Right lobe of liver (tissue), 6 donors: ENCODE data around the gene PCSK4. TPM values are rescaled to one million over a fixed set of nuclear protein-coding genes. Genes with fewer than 3 reads are reported as not detected.

ENCODE experiments used
- ATAC-seq, 4 donors: fragments of 200-7000 bp; cut with Tn5 transposase; one replicate each; pipeline ENCODE4 v1.9.1; 2020; ENCODE audit warnings: mild to moderate bottlenecking in 4 of 4, moderate library complexity in 4 of 4
- DNase-seq, 3 donors: peaks; one replicate each; pipeline ENCODE4 v3.0.0-alpha.2; 2020
- H3K27ac ChIP-seq, 3 donors: fragments of 200-600 bp; one replicate each; pipeline ENCODE4 v1.8.0; 2022
- H3K27me3 ChIP-seq, 2 donors: fragments of 200-600 bp; one replicate each; pipeline ENCODE4 v1.8.0; 2022
- H3K36me3 ChIP-seq, 4 donors: fragments of 200-600 bp; sonication (generic) in 1 of 4; one replicate each; pipeline versions ENCODE4 v1.5.1 to v1.8.0; 2017 to 2022; ENCODE audit warnings: control low read depth in 1 of 4
- H3K4me1 ChIP-seq, 4 donors: fragments of 200-600 bp; sonication (generic) in 1 of 4; one replicate each; pipeline versions ENCODE4 v1.5.1 to v1.8.0; 2017 to 2022; ENCODE audit warnings: control low read depth in 1 of 4
- H3K4me3 ChIP-seq, 3 donors: fragments of 200-600 bp; one replicate each; pipeline ENCODE4 v1.8.0; 2022
- H3K9me3 ChIP-seq, 4 donors: fragments of 200-600 bp; sonication (generic) in 1 of 4; one replicate each; pipeline versions ENCODE4 v1.5.1 to v1.8.0; 2017 to 2022; ENCODE audit warnings: control low read depth in 1 of 4
- POLR2A ChIP-seq: fragments of 450-650 bp; IDR thresholded peaks from one replicate; pipeline ENCODE4 v1.6.1; 2017; ENCODE audit warnings: antibody characterized with exemption, mild to moderate bottlenecking
- WGBS: methylation state at CpG from one replicate; pipeline ENCODE4 v1.1.6; 2018; ENCODE audit warnings: low coverage, low lambda C conversion rate; ENCODE audit not compliant: insufficient coverage; ENCODE audit errors: missing lambda C conversion rate; 5-methylcytosine and 5-hydroxymethylcytosine counted together
- intact Hi-C, 2 donors: fragments of 100-400 bp; cut with DNase I; formaldehyde crosslinking; loops; one replicate each; pipeline versions ENCODE4 v1.11.2 to v1.14.1; 2022
- total RNA-seq, 6 experiments: library from RNA; depleted of rRNA in 2 of 6; stranded (reverse); fragments of >200 nt in 2 of 6; fragmentation: NEBNext Ultra II Directional in 3 of 6; extraction: Animal tissue kit (Norgen Biotek cat#: 25700) in 3 of 6; gene quantifications; one replicate each; pipeline versions ENCODE4 v1.1.0 to v1.2.4, GENCODE V29; 2016 to 2023
- TF ChIP-seq, protein P1 (sequence below), 4 donors: fragments of 200-600 bp in 3 of 4; fragments of 450-650 bp in 1 of 4; IDR thresholded peaks; one replicate each; pipeline versions ENCODE4 v1.5.1 to v1.8.0; 2016 to 2022; ENCODE audit warnings: antibody characterized with exemption in 4 of 4, mild to moderate bottlenecking in 2 of 4
- donor health status: DM: no; HTN: yes; CAD: no.
- donor health status: DM: no; HTN: no; CAD: no.
- donor health status: DM: no; HTN: no; CAD: no.
- donor health status: DM: no; HTN: yes; CAD: no.
- donor health status: DM: no; HTN: yes; CAD: no.

Gene PCSK4
- total RNA-seq, 6 experiments from 2014 or later: 2.0 to 8.0 (median 3.6) TPM

DNA sequence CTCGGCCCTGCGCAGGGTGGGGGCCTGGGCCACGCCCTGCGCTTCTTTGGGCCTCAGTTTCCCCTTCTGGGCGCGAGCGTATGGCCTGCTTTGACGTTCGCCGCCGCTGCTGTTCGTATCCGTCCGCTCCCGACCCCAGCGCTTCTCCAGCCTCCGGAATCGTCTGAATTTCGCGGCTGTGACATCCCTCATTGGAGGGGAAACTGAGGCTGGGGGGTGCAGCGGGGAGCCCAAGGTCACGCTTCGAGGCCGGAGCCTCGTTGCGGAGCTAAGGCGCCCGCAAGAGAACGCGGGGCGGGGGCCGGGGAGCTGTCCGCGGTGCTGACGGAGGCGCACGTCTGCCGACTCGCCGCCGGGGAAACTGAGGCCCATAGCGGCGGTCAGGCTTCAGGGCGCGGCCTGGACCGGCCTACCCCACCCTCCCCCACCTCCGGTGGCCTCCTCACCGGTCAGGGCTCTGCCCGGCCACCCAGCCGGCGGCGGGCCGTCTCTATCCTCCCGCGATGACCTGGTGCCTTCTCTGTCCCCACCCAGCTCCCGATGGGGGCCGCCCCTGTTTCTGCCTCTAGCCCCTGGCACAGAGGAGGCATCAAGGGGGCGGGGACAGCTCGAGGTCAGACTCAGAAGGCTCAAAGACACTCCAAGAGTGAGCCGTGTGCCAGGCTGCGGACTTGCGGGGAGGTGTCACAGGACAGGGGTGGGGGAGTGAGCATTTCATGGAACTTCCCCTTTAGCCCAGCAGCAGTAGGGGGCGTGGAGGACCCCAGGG is 43.3 kb downstream of the PCSK4 start:
- peaks cover 13 to 25% of the 10 kb centered on the region in 2 donors for H3K27me3 ChIP-seq
- intact Hi-C loops: loop anchor here in 1 of 2 donors (10.0 kb wide), 1 partner anchor 68 kb away; the partner anchor contains the start of gene ADAMTSL5

DNA sequence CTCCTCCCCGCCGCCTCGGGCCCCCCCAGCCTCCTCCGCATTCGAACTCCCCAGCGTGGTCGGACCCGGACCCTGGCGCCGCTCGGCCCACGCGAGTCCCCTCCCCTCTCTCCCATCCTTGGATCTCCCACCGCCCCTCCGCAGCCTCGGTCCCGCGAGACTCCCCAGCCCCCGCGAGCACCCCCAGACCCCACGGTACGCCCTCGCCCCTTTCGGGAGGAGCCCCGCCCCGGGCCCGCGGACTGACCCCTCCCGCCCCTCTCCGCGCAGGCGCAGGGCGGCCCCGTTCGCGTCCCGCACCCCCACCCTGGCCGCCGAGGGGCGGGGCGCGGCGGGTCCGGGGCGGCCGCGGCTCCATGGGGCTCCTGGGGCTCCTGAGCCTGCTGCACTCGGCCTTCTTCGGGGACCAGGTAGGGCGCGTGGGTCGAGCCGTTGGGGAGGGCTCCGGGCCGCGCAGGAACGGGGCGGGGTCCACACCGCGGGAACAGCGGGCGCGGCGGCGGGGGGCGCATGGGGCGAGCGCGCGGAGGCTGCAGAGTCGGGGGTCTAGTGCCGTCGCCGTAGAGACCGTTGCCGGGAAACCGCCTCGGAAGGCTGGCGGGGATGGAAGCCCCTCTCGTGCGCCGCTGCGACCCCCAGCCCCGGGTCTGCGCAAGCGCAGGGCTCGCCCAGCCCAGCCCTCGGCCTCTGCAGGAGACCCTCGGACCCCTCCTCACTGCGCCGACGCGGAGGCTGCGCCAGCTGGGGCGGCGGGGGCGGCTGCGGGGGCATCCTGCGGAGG is 44.0 kb downstream of the PCSK4 start:
- no peak overlapping the region for H3K4me3 ChIP-seq
- peaks cover 0 to 13% (median 5%) of the 10 kb centered on the region in 4 donors for H3K36me3 ChIP-seq
- whole genome bisulfite sequencing: 0% methylated on average over 8 of the region's 99 CpGs
- intact Hi-C loops: loop anchor here in 1 of 2 donors (10.0 kb wide), 1 partner anchor 69 kb away; the partner anchor contains the start of gene ADAMTSL5
- H3K9me3 ChIP-seq: no peaks in the 10 kb centered on the region
- TF ChIP-seq, protein P1, sequence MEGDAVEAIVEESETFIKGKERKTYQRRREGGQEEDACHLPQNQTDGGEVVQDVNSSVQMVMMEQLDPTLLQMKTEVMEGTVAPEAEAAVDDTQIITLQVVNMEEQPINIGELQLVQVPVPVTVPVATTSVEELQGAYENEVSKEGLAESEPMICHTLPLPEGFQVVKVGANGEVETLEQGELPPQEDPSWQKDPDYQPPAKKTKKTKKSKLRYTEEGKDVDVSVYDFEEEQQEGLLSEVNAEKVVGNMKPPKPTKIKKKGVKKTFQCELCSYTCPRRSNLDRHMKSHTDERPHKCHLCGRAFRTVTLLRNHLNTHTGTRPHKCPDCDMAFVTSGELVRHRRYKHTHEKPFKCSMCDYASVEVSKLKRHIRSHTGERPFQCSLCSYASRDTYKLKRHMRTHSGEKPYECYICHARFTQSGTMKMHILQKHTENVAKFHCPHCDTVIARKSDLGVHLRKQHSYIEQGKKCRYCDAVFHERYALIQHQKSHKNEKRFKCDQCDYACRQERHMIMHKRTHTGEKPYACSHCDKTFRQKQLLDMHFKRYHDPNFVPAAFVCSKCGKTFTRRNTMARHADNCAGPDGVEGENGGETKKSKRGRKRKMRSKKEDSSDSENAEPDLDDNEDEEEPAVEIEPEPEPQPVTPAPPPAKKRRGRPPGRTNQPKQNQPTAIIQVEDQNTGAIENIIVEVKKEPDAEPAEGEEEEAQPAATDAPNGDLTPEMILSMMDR (IDR thresholded peaks at IDR 0.05): no peak
- TF ChIP-seq POLR2A: no peak
- H3K4me1 ChIP-seq: peaks cover 0 to 18% (median 0%) of the 10 kb centered on the region in 4 donors
- DNase-seq (peak in 1 of 3 donors; percentile 58), ATAC-seq (no peak)
- no peak overlapping the region for H3K27ac ChIP-seq
- H3K27me3 ChIP-seq: peaks cover 13 to 21% of the 10 kb centered on the region in 2 donors

More for the DNA sequence above, 43.3 kb downstream of the PCSK4 start:
- Histone ChIP-seq H3K4me1 (peaks cover 0 to 18% (median 0%) of the 10 kb centered on the region in 4 donors), H3K27ac (no peak overlapping the region), H3K36me3 (peaks cover 0 to 5% (median 1%) of the 10 kb centered on the region in 4 donors), H3K4me3 (no peak overlapping the region), H3K9me3 (no peaks in the 10 kb centered on the region)
- WGBS: 4% methylated on average over 8 of the region's 63 CpGs
- TF ChIP-seq, protein P1 (IDR thresholded peaks at IDR 0.05): no peak
- TF ChIP-seq POLR2A: no peak
- peak in 1 of 3 donors; percentile 49 for DNase-seq
- no peak for ATAC-seq

DNA sequence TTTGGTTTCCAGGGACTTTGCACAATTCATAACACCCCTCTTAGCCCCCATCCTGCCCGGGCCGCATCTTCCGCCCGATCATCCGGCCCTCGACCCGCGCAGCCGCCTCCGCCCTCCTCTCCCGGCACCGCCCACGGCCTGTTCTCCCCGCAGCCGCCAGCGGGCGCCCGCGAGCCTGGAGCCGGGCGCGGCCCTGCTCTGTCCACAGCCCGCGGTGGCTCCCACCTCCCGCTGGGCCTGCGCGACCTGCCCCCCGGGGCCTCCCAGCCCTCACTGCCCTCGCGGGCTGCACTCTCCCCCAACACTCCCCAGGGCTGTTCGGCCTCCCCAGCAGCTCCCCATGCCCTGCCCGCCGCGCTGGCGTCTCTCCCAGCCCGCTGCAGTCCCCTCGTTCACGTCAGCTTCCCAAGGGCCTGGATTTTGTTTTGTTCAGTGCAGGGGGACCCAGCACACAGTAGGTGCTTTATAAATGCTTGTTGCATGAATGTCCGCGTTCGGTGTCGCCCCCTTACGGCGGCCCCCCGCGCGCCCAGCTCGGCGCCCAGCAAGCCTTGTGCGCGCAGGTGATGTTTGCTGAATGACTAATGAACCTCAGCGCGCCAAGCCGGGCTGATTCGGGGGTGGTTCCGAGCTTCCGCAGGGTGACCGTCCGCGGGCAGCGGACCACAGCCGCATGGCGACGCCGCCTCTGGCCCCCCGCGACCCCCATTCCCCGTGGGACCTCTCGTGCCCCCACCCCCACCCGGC is 44.8 kb downstream of the PCSK4 start:
- no peak for TF ChIP-seq POLR2A
- TF ChIP-seq, protein P1 (IDR thresholded peaks at IDR 0.05): peak; percentile 89 to 97 (median 95)
- Histone ChIP-seq H3K27me3 (peaks cover 12 to 20% of the 10 kb centered on the region in 2 donors), H3K4me3 (peak overlapping the region in 1 of 3 donors; percentile 37), H3K36me3 (peaks cover 0 to 21% (median 11%) of the 10 kb centered on the region in 4 donors), H3K9me3 (no peaks in the 10 kb centered on the region), H3K27ac (no peak overlapping the region), H3K4me1 (peaks cover 0 to 18% (median 0%) of the 10 kb centered on the region in 4 donors)
- WGBS: 0% methylated on average over 11 of the region's 70 CpGs
- DNase-seq: peak; percentile 70 to 78 (median 77)
- intact Hi-C loops: loop anchor here in 1 of 2 donors (10.0 kb wide), 1 partner anchor 69 kb away; the partner anchor contains the start of gene ADAMTSL5
- ATAC-seq: peak; percentile 88 to 98 (median 91)
